Measurements from ENCODE around the gene ARMC9.

ARMC9 gene

DNA sequence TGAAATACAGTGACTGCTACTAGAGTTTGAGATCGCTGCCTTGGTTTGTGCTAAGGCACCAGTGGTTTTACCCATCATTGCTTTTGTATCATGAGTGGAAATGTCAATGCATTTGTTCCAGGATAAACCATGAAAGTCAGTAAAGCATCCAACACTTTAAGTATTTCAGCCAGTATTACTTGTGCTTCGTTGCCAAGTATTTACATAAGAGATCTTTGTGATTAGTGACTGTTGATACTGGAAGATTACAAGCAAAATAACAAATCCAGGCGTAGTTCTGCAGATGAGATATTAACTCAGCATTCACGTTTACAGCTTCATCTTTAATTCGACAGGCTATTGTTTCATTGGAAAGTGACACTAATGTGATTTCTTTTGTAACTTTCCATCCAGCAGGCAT is 106.8 kb downstream of the ARMC9 start (continued):
- TF ChIP-seq, protein P1, sequence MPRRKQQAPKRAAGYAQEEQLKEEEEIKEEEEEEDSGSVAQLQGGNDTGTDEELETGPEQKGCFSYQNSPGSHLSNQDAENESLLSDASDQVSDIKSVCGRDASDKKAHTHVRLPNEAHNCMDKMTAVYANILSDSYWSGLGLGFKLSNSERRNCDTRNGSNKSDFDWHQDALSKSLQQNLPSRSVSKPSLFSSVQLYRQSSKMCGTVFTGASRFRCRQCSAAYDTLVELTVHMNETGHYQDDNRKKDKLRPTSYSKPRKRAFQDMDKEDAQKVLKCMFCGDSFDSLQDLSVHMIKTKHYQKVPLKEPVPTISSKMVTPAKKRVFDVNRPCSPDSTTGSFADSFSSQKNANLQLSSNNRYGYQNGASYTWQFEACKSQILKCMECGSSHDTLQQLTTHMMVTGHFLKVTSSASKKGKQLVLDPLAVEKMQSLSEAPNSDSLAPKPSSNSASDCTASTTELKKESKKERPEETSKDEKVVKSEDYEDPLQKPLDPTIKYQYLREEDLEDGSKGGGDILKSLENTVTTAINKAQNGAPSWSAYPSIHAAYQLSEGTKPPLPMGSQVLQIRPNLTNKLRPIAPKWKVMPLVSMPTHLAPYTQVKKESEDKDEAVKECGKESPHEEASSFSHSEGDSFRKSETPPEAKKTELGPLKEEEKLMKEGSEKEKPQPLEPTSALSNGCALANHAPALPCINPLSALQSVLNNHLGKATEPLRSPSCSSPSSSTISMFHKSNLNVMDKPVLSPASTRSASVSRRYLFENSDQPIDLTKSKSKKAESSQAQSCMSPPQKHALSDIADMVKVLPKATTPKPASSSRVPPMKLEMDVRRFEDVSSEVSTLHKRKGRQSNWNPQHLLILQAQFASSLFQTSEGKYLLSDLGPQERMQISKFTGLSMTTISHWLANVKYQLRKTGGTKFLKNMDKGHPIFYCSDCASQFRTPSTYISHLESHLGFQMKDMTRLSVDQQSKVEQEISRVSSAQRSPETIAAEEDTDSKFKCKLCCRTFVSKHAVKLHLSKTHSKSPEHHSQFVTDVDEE (CRISPR knock-in tag; IDR thresholded peaks at IDR 0.05) = no peak
- TF ChIP-seq RARB (CRISPR knock-in tag; IDR thresholded peaks at IDR 0.05) (no peak), ZNF8 (CRISPR knock-in tag; IDR thresholded peaks at IDR 0.05) (no peak), ZFP3 (CRISPR knock-in tag; IDR thresholded peaks at IDR 0.05) (no peak), ZNF565 (CRISPR knock-in tag; conservative IDR thresholded peaks at IDR 0.05; ENCODE audit: low read depth) (no peak)
- TF ChIP-seq, protein P2, sequence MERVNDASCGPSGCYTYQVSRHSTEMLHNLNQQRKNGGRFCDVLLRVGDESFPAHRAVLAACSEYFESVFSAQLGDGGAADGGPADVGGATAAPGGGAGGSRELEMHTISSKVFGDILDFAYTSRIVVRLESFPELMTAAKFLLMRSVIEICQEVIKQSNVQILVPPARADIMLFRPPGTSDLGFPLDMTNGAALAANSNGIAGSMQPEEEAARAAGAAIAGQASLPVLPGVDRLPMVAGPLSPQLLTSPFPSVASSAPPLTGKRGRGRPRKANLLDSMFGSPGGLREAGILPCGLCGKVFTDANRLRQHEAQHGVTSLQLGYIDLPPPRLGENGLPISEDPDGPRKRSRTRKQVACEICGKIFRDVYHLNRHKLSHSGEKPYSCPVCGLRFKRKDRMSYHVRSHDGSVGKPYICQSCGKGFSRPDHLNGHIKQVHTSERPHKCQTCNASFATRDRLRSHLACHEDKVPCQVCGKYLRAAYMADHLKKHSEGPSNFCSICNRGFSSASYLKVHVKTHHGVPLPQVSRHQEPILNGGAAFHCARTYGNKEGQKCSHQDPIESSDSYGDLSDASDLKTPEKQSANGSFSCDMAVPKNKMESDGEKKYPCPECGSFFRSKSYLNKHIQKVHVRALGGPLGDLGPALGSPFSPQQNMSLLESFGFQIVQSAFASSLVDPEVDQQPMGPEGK (CRISPR knock-in tag; IDR thresholded peaks at IDR 0.05; ENCODE audit: borderline replicate concordance) = no peak

DNA sequence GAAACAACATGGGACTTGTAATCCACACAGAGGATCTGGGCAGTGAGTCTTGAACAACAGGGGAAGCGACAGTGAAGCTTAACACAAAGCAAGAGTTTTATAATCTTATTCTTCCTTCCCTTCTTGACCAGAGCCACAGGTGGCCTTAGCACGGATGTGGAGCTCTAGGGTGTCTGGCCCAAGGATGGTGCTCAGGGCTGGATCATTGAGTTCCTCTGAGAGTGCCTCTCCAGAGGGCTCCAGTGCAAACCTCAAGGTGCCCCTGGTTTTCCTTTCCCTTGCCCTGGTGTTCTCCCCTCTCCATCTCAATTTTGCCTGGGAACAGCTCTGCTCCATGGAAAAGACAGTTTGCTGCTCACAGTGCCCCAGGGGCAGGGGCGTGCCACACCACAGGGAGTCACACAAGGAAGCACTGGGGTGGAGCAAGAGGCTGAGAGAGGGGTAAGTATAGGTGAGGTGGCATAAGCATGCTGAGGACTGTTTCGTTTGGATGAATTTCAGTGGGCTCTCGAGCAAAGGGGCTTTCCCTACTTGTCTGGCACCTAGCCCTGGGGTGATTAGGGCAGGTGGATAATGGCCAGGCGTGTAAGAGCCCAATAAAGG is 108.5 kb downstream of the ARMC9 start:
- no peak for ATAC-seq
- TF ChIP-seq ZNF8 (CRISPR knock-in tag; IDR thresholded peaks at IDR 0.05) (no peak), ESRRG (CRISPR knock-in tag; IDR thresholded peaks at IDR 0.05) (no peak), TOX (CRISPR knock-in tag; IDR thresholded peaks at IDR 0.05; ENCODE audit: borderline replicate concordance) (no peak), BACH2 (CRISPR knock-in tag; IDR thresholded peaks at IDR 0.05; ENCODE audit: borderline replicate concordance) (no peak), ISL1 (CRISPR knock-in tag; IDR thresholded peaks at IDR 0.05) (no peak), TCF4 (CRISPR knock-in tag; IDR thresholded peaks at IDR 0.05; ENCODE audit: borderline replicate concordance) (no peak)
- TF ChIP-seq, protein P3, sequence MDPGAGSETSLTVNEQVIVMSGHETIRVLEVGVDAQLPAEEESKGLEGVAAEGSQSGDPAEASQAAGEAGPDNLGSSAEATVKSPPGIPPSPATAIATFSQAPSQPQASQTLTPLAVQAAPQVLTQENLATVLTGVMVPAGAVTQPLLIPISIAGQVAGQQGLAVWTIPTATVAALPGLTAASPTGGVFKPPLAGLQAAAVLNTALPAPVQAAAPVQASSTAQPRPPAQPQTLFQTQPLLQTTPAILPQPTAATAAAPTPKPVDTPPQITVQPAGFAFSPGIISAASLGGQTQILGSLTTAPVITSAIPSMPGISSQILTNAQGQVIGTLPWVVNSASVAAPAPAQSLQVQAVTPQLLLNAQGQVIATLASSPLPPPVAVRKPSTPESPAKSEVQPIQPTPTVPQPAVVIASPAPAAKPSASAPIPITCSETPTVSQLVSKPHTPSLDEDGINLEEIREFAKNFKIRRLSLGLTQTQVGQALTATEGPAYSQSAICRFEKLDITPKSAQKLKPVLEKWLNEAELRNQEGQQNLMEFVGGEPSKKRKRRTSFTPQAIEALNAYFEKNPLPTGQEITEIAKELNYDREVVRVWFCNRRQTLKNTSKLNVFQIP (CRISPR knock-in tag; IDR thresholded peaks at IDR 0.05; ENCODE audit: borderline replicate concordance, low read depth) = no peak
- TF ChIP-seq, protein P4, sequence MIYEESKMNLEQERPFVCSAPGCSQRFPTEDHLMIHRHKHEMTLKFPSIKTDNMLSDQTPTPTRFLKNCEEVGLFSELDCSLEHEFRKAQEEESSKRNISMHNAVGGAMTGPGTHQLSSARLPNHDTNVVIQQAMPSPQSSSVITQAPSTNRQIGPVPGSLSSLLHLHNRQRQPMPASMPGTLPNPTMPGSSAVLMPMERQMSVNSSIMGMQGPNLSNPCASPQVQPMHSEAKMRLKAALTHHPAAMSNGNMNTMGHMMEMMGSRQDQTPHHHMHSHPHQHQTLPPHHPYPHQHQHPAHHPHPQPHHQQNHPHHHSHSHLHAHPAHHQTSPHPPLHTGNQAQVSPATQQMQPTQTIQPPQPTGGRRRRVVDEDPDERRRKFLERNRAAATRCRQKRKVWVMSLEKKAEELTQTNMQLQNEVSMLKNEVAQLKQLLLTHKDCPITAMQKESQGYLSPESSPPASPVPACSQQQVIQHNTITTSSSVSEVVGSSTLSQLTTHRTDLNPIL (CRISPR knock-in tag; IDR thresholded peaks at IDR 0.05; ENCODE audit: low read depth) = no peak
- TF ChIP-seq, protein P1 (CRISPR knock-in tag; IDR thresholded peaks at IDR 0.05) = no peak

DNA sequence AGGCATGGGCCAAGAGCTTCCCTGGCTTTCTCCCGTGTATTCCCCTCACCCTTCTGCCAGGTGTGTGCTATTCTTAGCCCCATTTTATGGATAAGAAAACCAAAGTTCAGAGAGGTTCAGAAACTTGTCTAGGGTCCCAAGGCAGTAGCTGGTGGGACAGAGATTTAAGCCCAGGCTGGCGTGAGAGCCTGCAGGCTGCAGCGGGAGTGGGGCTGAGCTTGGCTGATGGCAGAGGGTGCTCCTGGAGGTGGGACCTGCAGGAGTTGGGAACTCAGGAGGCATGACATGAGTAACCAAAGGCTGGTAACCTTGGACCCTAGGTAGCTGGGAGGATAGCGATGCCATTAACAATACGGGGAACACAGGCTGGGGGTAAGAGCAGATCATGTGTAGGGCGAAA is 109.8 kb downstream of the ARMC9 start:
- ATAC-seq = no peak
- no peak for TF ChIP-seq PPARA (CRISPR knock-in tag; IDR thresholded peaks at IDR 0.05; ENCODE audit: borderline replicate concordance)
- TF ChIP-seq RARB (CRISPR knock-in tag; IDR thresholded peaks at IDR 0.05) = no peak
- TF ChIP-seq ZFP3 (CRISPR knock-in tag; IDR thresholded peaks at IDR 0.05) = no peak
- TF ChIP-seq SNAI2 (CRISPR knock-in tag; IDR thresholded peaks at IDR 0.05) = no peak
- TF ChIP-seq GLIS3 (CRISPR knock-in tag; IDR thresholded peaks at IDR 0.05) = no peak
- TF ChIP-seq, protein P3 (CRISPR knock-in tag; IDR thresholded peaks at IDR 0.05; ENCODE audit: borderline replicate concordance, low read depth) = no peak
- no peak for TF ChIP-seq ZNF70 (CRISPR knock-in tag; IDR thresholded peaks at IDR 0.05)
- no peak for TF ChIP-seq TOX (CRISPR knock-in tag; IDR thresholded peaks at IDR 0.05; ENCODE audit: borderline replicate concordance)
- no peak for TF ChIP-seq ZNF8 (CRISPR knock-in tag; IDR thresholded peaks at IDR 0.05)
- TF ChIP-seq, protein P5, sequence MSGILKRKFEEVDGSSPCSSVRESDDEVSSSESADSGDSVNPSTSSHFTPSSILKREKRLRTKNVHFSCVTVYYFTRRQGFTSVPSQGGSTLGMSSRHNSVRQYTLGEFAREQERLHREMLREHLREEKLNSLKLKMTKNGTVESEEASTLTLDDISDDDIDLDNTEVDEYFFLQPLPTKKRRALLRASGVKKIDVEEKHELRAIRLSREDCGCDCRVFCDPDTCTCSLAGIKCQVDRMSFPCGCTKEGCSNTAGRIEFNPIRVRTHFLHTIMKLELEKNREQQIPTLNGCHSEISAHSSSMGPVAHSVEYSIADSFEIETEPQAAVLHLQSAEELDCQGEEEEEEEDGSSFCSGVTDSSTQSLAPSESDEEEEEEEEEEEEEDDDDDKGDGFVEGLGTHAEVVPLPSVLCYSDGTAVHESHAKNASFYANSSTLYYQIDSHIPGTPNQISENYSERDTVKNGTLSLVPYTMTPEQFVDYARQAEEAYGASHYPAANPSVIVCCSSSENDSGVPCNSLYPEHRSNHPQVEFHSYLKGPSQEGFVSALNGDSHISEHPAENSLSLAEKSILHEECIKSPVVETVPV (CRISPR knock-in tag; IDR thresholded peaks at IDR 0.05) = no peak
- TF ChIP-seq ZFP30 (CRISPR knock-in tag; IDR thresholded peaks at IDR 0.05) = no peak
